Bronchial epithelial cell (primary cell): ENCODE results near the gene FGB. TPM values are rescaled to one million over a fixed set of nuclear protein-coding genes. Genes with fewer than 3 reads are reported as not detected.
A peak's percentile ranks its signal among the peaks of the same experiment; 100 is the strongest.

Source experiments
- DNase-seq: peaks from one replicate; pipeline ENCODE4 v3.0.0-alpha.2; 2010; ENCODE audit warnings: low read depth
- FAIRE-seq: peaks from 2 replicates; lab custom pipeline; 2011; peaks lifted over from hg19 to GRCh38; lab: Jason Lieb, UNC
- H3K27me3 ChIP-seq: 2 replicates; pipeline ENCODE4 v1.5.1; 2011; ENCODE audit warnings: low read length; ENCODE audit not compliant: control insufficient read depth, insufficient read depth
- H3K36me3 ChIP-seq: 2 replicates; pipeline ENCODE4 v1.5.1; 2011; ENCODE audit warnings: low read length; ENCODE audit not compliant: control insufficient read depth, insufficient read depth
- H3K4me3 ChIP-seq: 2 replicates; pipeline ENCODE4 v1.5.1; 2011; ENCODE audit warnings: mild to moderate bottlenecking, low read depth, low read length, control low read depth
- CTCF ChIP-seq: IDR thresholded peaks from 2 replicates; pipeline ENCODE4 v1.5.1; 2011; ENCODE audit warnings: mild to moderate bottlenecking, moderate library complexity, low read length, control low read depth, inconsistent platforms; ENCODE audit not compliant: insufficient read depth, severe bottlenecking
- total RNA-seq: library from RNA; depleted of rRNA; stranded (reverse); fragments of >200 nt; gene quantifications from 2 replicates; pipeline ENCODE4 v1.2.1, GENCODE V29; 2014

FGB gene
- total RNA-seq, 1 donor from 2014 or later, result not detected

GRCh38 chr4:154577324-154577723 lies 14.5 kb downstream of the FGB start:
- FAIRE-seq, result no peak

GRCh38 chr4:154578919-154579318 lies 16.1 kb downstream of the FGB start:
- no peak for TF ChIP-seq CTCF
- Histone ChIP-seq H3K27me3 (no peaks in the 10 kb centered on the region), H3K36me3 (no peaks in the 10 kb centered on the region), H3K4me3 (no peak overlapping the region)
- DNase-seq, result peak; percentile 60
- FAIRE-seq, result no peak

More at GRCh38 chr4:154577324-154577723, 14.5 kb downstream of the FGB start:
- Histone ChIP-seq H3K36me3 (no peaks in the 10 kb centered on the region), H3K27me3 (no peaks in the 10 kb centered on the region), H3K4me3 (no peak overlapping the region)
- DNase-seq, result no peak
- TF ChIP-seq CTCF, result no peak

- TF ChIP-seq CTCF, result no peak
- FAIRE-seq (no peak), DNase-seq (no peak)
- Histone ChIP-seq H3K4me3 (no peak overlapping the region), H3K36me3 (no peaks in the 10 kb centered on the region), H3K27me3 (no peaks in the 10 kb centered on the region)
Observed at GRCh38 chr4:154579927-154580326, 17.1 kb downstream of the FGB start.

- Histone ChIP-seq H3K4me3 (no peak overlapping the region), H3K27me3 (no peaks in the 10 kb centered on the region), H3K36me3 (no peaks in the 10 kb centered on the region)
- FAIRE-seq (no peak), DNase-seq (no peak)
- no peak for TF ChIP-seq CTCF
Observed at GRCh38 chr4:154582723-154583122, 19.9 kb downstream of the FGB start.

- H3K36me3 ChIP-seq, result no peaks in the 10 kb centered on the region
- TF ChIP-seq CTCF, result no peak
- DNase-seq, result no peak
- FAIRE-seq, result no peak
- H3K27me3 ChIP-seq, result no peaks in the 10 kb centered on the region
- H3K4me3 ChIP-seq, result no peak overlapping the region
Observed at GRCh38 chr4:154583230-154583629, 20.4 kb downstream of the FGB start.

GRCh38 chr4:154583677-154584076 lies 20.9 kb downstream of the FGB start:
- no peak for DNase-seq
- H3K27me3 ChIP-seq, result no peaks in the 10 kb centered on the region
- H3K36me3 ChIP-seq, result no peaks in the 10 kb centered on the region
- no peak for TF ChIP-seq CTCF
- no peak for FAIRE-seq
- no peak overlapping the region for H3K4me3 ChIP-seq
